GM12878 (cell line): ENCODE data around the gene PSAP. TPM values are rescaled to one million over a fixed set of nuclear protein-coding genes. Genes with fewer than 3 reads are reported as not detected.

Experiments used
- CBX5 ChIP-seq: sonication (generic); IDR thresholded peaks from 2 replicates; pipeline ENCODE4 v1.6.1; 2016; ENCODE audit warnings: low read depth, moderate library complexity, mild to moderate bottlenecking, inconsistent platforms
- EGR1 ChIP-seq, 2 experiments: IDR thresholded peaks; 1 replicate in 1 of 2; 2 replicates in 1 of 2; pipeline ENCODE4 v1.6.1; 2011 to 2012; ENCODE audit warnings: low read depth in 2 of 2, low read length in 2 of 2, borderline replicate concordance in 1 of 2, mild to moderate bottlenecking in 1 of 2, moderate library complexity in 1 of 2
- JUNB ChIP-seq: IDR thresholded peaks from 2 replicates; pipeline ENCODE4 v1.6.1; 2016; ENCODE audit warnings: antibody characterized with exemption, mild to moderate bottlenecking
- MAX ChIP-seq: IDR thresholded peaks from 2 replicates; pipeline ENCODE4 v1.6.1; 2012; ENCODE audit warnings: low read depth, low read length, improper control_type of control experiment
- RUNX3 ChIP-seq: IDR thresholded peaks from 2 replicates; pipeline ENCODE4 v1.6.1; 2012; ENCODE audit warnings: low read length, inconsistent platforms
- SKIL ChIP-seq: fragments of 450-650 bp; IDR thresholded peaks from 2 replicates; pipeline ENCODE4 v1.6.1; 2017; ENCODE audit warnings: mild to moderate bottlenecking, low read depth, inconsistent platforms; ENCODE audit not compliant: poor library complexity, severe bottlenecking
- SREBF1 ChIP-seq: IDR thresholded peaks from 2 replicates; pipeline ENCODE4 v1.6.1; 2012; ENCODE audit warnings: mild to moderate bottlenecking, low read length
- ZNF207 ChIP-seq: fragments of 450-650 bp; IDR thresholded peaks from 2 replicates; pipeline ENCODE4 v1.6.1; 2014; ENCODE audit warnings: antibody characterized with exemption, mild to moderate bottlenecking, borderline replicate concordance
- polyA plus RNA-seq, 11 experiments: library from polyadenylated mRNA; depleted of rRNA in 4 of 11; unstranded in 6 of 11; stranded (reverse) in 5 of 11; fragments of >200 nt; fragmentation: Nextera tagmentation in 4 of 11; fragmentation: Illumina TruSeq in 1 of 11; extraction: Ambion mirVana in 4 of 11; extraction: Trizol in 1 of 11; gene quantifications; 1 replicate in 1 of 11; 2 replicates in 10 of 11; pipeline versions ENCODE4 v1.2.1 to v1.2.3, GENCODE V29; 2011 to 2016; ENCODE audit warnings: inconsistent platforms in 2 of 11, missing spikeins in 2 of 11, low read depth in 1 of 11
- total RNA-seq, 4 experiments: library from RNA; depleted of rRNA in 3 of 4; stranded (reverse); fragments of >200 nt in 3 of 4; fragmentation: Illumina TruSeq in 1 of 4; extraction: Trizol in 1 of 4; gene quantifications; 2 replicates each; pipeline versions ENCODE4 v1.2.1 to v1.2.3, GENCODE V29; 2013 to 2021
- TF ChIP-seq, protein P1 (sequence below): fragments of 450-650 bp; IDR thresholded peaks from 2 replicates; pipeline ENCODE4 v1.6.1; 2017; ENCODE audit warnings: mild to moderate bottlenecking

Gene PSAP
- total and polyA plus RNA-seq, 10 of the 15 experiments (the other 5 are each of a cell fraction or from before 2014, with no cell fraction given): 178 to 336 (median 286) TPM

DNA sequence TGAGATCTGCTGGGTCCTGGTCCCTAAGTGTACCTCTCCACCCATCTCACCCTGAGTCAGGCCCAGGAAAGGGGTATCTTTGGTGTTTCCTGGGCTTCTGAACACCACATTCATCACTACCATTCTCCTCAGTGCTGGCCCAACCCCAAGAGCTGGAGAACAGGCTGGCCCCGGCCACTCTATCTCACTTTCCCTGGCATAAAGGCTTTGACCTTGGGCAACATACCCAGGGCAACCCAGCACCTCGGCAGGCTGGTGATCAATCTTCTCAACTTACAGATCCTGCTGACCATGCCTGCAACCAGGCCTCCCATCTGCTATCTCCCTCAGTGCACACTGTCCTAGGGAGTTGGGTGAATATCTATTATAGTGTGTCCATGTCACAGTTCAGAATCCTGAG is 79.8 kb downstream of the PSAP start (continued):
- no peak for TF ChIP-seq MAX
- TF ChIP-seq SREBF1: no peak
- TF ChIP-seq SKIL: no peak
- no peak for TF ChIP-seq RUNX3
- no peak for TF ChIP-seq EGR1 (IDR thresholded peaks at IDR 0.05; ENCODE audit: borderline replicate concordance in 1 of 2, low read depth in 2 of 2, low read length in 2 of 2)
- TF ChIP-seq JUNB: no peak
- no peak for TF ChIP-seq CBX5
- no peak for TF ChIP-seq ZNF207
- TF ChIP-seq, protein P1, sequence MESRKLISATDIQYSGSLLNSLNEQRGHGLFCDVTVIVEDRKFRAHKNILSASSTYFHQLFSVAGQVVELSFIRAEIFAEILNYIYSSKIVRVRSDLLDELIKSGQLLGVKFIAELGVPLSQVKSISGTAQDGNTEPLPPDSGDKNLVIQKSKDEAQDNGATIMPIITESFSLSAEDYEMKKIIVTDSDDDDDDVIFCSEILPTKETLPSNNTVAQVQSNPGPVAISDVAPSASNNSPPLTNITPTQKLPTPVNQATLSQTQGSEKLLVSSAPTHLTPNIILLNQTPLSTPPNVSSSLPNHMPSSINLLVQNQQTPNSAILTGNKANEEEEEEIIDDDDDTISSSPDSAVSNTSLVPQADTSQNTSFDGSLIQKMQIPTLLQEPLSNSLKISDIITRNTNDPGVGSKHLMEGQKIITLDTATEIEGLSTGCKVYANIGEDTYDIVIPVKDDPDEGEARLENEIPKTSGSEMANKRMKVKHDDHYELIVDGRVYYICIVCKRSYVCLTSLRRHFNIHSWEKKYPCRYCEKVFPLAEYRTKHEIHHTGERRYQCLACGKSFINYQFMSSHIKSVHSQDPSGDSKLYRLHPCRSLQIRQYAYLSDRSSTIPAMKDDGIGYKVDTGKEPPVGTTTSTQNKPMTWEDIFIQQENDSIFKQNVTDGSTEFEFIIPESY: no peak
